Raji (cell line): ENCODE measurements around the gene SLC27A4.

Experiments
- POLR2A ChIP-seq: IDR thresholded peaks from 2 replicates; pipeline ENCODE4 v1.6.1; 2011; ENCODE audit warnings: low read depth, low read length, control low read depth; ENCODE audit not compliant: insufficient read depth

SLC27A4 gene

GRCh38 chr9:128371630-128372117 is 31.3 kb downstream of the SLC27A4 start:
- TF ChIP-seq POLR2A: no peak

GRCh38 chr9:128372188-128372641 is 31.9 kb downstream of the SLC27A4 start:
- no peak for TF ChIP-seq POLR2A

GRCh38 chr9:128372784-128373183 is 32.5 kb downstream of the SLC27A4 start:
- no peak for TF ChIP-seq POLR2A

DNA sequence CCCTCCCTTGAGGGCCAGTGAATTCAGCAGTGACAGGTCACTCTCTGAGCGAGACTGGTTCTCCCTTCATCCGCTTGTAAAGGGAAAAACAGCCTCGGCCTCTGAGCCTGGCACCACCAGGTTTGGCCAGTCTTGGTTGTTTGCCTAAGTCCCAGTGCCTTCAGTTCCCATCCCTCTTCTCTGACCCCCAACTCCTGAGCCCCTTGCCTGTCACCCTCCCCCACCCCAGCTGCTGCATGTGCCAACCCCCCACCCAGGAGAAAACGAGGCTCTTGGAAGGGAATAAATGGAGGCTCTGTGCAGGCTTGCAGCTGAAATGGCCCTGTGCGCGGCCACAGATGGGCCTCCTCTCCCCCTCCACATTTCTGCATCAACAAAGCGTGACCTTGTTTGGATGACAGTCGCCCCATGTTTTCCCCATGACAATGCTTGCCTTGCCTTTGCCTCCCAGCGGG is 33.9 kb downstream of the SLC27A4 start:
- TF ChIP-seq POLR2A: no peak

DNA sequence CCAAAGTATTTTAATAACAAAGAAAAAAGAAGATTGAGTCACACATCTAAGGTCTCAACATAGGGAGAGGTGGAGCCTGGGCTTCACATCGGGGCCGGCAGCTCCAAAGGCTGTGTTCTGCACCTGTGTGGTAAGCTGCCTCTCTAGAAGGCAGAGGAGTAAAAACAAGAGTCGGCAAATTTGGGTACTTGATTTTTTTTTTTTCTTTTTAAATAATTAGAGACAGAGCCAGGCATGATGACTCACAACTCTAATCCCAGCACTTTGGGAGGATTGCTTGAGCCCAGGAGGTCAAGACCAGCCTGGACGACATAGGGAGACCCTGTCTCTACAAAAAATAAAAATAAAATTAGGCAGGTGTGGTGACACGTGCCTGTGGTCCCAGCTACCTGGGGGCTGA is 35.5 kb downstream of the SLC27A4 start:
- no peak for TF ChIP-seq POLR2A

DNA sequence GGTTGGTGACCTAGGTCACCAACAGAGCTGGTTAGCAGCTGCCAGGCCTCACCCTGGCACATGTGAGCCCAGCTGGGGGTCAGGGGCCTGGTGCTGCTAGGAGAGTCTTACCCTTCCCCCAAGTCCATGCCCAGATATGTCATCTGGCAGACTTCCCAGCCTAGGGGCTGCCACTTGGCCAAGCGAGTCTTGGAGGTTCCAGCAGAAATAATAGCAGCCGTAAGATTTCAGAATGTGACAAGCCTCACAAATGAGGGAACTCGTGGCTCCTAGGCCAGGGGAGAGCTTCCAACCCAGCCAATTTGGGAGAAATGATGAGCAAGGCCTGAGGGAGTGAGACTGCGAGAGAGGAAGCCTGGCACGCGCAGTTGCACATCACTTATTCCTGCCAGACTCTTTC is 41.9 kb downstream of the SLC27A4 start:
- no peak for TF ChIP-seq POLR2A

DNA sequence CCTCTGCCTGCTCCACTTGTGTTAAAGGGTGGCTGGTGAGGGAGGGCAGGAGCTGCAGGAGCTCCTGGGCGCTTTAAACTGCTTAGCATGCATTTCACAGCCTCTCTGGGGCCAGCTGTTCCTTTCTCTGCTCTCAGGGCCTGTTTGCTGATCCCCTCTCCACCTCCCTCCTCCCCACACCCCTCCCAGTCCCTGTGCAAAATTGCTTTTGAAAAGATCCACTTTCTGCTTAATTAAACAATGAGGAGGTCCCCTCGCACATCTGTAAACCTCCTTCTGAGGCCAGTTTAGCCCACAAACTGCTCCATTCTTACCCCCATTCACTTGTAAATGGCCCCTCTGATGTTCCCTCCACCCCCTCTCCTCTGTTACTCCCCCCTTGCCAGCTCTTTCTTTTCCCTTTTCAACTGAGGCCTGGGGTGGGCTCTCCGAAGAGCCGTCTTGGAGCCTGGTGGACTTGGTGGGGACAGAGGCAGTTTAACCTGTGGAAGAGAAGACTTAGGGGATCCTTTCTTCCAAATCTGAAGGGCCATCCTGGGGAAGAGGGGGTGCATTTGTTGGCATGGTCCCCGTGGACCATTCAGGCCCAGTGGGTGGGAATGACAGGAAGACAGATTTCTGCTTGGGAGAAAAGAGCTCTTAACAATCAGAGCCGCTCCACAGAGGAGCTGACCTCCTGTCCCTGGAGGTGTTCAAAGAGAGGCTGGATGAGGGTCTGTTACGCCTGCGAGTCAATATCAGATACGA is 42.9 kb downstream of the SLC27A4 start:
- TF ChIP-seq POLR2A: no peak

DNA sequence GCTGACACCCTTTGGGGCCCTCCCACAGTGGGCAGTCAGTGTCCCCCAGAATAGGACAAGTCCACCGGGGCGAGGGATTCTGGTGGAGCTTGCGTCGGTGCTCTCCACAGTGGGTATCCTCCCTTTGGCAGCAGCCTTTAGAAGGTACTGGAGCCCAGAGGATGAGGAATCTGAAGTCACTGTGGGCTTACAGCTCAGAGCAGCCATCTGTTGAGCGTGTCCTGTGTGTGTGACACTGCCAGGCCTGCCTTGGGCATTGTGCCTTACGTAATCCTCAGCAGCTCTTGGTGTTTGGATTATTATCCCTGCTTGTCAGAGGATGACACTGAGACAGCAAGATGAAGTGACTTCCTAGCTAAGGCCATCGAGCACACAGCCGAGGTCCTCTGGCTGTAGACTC is 43.5 kb downstream of the SLC27A4 start:
- TF ChIP-seq POLR2A: no peak

GRCh38 chr9:128384801-128385495 is 44.6 kb downstream of the SLC27A4 start:
- TF ChIP-seq POLR2A: no peak

- no peak for TF ChIP-seq POLR2A
Observed at GRCh38 chr9:128385496-128386460, 45.5 kb downstream of the SLC27A4 start.

GRCh38 chr9:128388150-128388549 is 47.8 kb downstream of the SLC27A4 start:
- no peak for TF ChIP-seq POLR2A

- no peak for TF ChIP-seq POLR2A
Observed at GRCh38 chr9:128389395-128390149, 49.2 kb downstream of the SLC27A4 start.

- TF ChIP-seq POLR2A: no peak
Observed at GRCh38 chr9:128390150-128390812, 50.0 kb downstream of the SLC27A4 start.

DNA sequence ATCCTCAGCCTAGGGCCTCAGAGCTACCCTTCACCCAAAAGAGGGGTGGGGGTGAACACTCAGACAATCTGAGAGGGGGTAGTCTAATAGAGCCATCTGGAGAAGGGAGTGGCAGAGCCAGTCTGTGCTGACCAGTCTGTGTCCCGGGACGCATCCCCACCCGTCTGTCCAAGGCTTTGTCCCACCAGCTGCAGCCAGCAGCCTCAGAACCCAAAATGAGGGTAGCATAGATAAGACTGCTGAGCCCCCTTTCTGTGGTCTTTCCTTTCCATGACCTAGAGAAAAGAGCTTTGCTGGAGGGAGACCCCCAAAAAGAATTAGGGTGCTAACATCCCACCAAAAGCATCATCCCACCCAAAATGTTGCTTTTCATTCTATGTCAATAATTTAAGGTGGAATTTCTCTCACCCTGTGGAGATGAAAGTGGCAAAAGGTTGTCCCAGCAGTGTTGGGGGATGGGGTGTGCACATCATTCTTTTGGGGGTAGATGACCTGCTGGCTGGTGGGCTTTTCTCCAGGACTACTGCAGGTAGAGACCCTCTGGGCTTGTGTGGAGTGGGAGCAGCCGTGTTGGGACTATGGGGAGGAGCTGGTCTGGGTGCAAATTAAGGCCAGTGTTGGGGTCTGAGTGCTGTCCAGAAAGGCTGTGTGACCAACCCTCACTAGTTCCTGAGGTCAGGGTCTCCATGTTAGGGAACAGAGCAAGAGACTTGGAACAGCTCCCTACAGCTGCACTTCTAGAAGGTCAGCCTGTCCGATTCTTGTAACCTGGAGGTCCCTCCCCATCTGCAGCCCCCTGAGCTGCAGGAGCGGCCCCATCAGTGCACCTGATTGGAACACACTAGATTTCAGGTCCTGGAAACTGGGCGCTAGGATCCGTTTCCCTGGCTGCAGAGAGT is 50.7 kb downstream of the SLC27A4 start:
- TF ChIP-seq POLR2A: no peak
